Muscle of leg (tissue), 11 donors: ENCODE measurements around the gene THAP7. TPM values are rescaled to one million over a fixed set of nuclear protein-coding genes. Genes with fewer than 3 reads are reported as not detected.

Experiments
- DNase-seq: peaks from one replicate; pipeline ENCODE4 v3.0.0; 2013
- H3K27ac ChIP-seq: one replicate; pipeline ENCODE4 v1.5.1; 2013; ENCODE audit warnings: mild to moderate bottlenecking, low read length, control low read depth
- H3K27me3 ChIP-seq: one replicate; pipeline ENCODE4 v1.6.1; 2013; ENCODE audit warnings: low read length; ENCODE audit not compliant: control insufficient read depth, insufficient read depth
- H3K36me3 ChIP-seq: one replicate; pipeline ENCODE4 v1.6.1; 2013; ENCODE audit warnings: low read length; ENCODE audit not compliant: control insufficient read depth, insufficient read depth
- H3K4me1 ChIP-seq: one replicate; pipeline ENCODE4 v1.6.1; 2013; ENCODE audit warnings: low read length; ENCODE audit not compliant: control insufficient read depth, insufficient read depth
- H3K4me3 ChIP-seq: one replicate; pipeline ENCODE4 v1.5.1; 2013; ENCODE audit warnings: low read length, control low read depth
- H3K9me3 ChIP-seq: replicated peaks from 2 replicates; pipeline ENCODE4 v1.6.1; 2013; ENCODE audit warnings: low read depth, low read length; ENCODE audit not compliant: control insufficient read depth
- WGBS: methylation state at CpG from one replicate; pipeline ENCODE4 v1.1.5; 2013; ENCODE audit warnings: missing lambda C conversion rate; ENCODE audit not compliant: insufficient coverage; 5-methylcytosine and 5-hydroxymethylcytosine counted together
- polyA plus RNA-seq, 8 donors: library from polyadenylated mRNA; unstranded; fragments of 120-200 nt; gene quantifications; one replicate each; pipeline versions ENCODE4 v1.2.1 to v1.2.3, GENCODE V29; 2013; ENCODE audit warnings: inconsistent platforms in 1 of 8, low replicate concordance in 1 of 8; ENCODE audit not compliant: insufficient read length in 8 of 8, insufficient read depth in 1 of 8
- total RNA-seq: library from RNA; stranded (reverse); fragments of 120-200 nt; gene quantifications from one replicate; pipeline ENCODE4 v1.2.4, GENCODE V29; 2013

The THAP7 gene
- total and polyA plus RNA-seq, 9 donors = 18.8 to 22.1 (median 20.0) TPM

GRCh38 chr22:21025266-21025665 is 23.3 kb upstream of the THAP7 start:
- H3K36me3 ChIP-seq = peaks cover 17% of the 10 kb centered on the region
- no peaks in the 10 kb centered on the region for H3K27me3 ChIP-seq
- 54% methylated on average over 5 of the region's 8 CpGs for WGBS
- no peak overlapping the region for H3K27ac ChIP-seq
- no peaks in the 10 kb centered on the region for H3K9me3 ChIP-seq
- H3K4me3 ChIP-seq = no peak overlapping the region
- no peak for DNase-seq
- H3K4me1 ChIP-seq = peaks cover 35% of the 10 kb centered on the region

- no peaks in the 10 kb centered on the region for H3K9me3 ChIP-seq
- peaks cover 12% of the 10 kb centered on the region for H3K36me3 ChIP-seq
- no peak overlapping the region for H3K4me3 ChIP-seq
- DNase-seq = no peak
- 77% methylated on average over 11 of the region's 13 CpGs for WGBS
- no peaks in the 10 kb centered on the region for H3K27me3 ChIP-seq
- H3K27ac ChIP-seq = no peak overlapping the region
- peaks cover 24% of the 10 kb centered on the region for H3K4me1 ChIP-seq
Measured at GRCh38 chr22:21022955-21023614, 21.2 kb upstream of the THAP7 start.

GRCh38 chr22:21022507-21022906 is 20.6 kb upstream of the THAP7 start:
- WGBS = 40% methylated on average over 1 of the region's 10 CpGs

GRCh38 chr22:21020802-21021429 is 19.0 kb upstream of the THAP7 start:
- Histone ChIP-seq H3K27ac (no peak overlapping the region), H3K9me3 (no peaks in the 10 kb centered on the region), H3K4me3 (no peak overlapping the region), H3K27me3 (no peaks in the 10 kb centered on the region), H3K4me1 (peaks cover 10% of the 10 kb centered on the region), H3K36me3 (peaks cover 14% of the 10 kb centered on the region)
- WGBS = 59% methylated on average over 7 of the region's 7 CpGs
- no peak for DNase-seq

More at GRCh38 chr22:21022507-21022906, 20.6 kb upstream of the THAP7 start:
- no peak overlapping the region for H3K27ac ChIP-seq
- no peak for DNase-seq
- no peaks in the 10 kb centered on the region for H3K27me3 ChIP-seq
- H3K4me3 ChIP-seq = no peak overlapping the region
- peaks cover 18% of the 10 kb centered on the region for H3K4me1 ChIP-seq
- no peaks in the 10 kb centered on the region for H3K9me3 ChIP-seq
- H3K36me3 ChIP-seq = peaks cover 12% of the 10 kb centered on the region

GRCh38 chr22:21018314-21018713 is 16.4 kb upstream of the THAP7 start:
- no peak for DNase-seq
- Histone ChIP-seq H3K27ac (no peak overlapping the region), H3K4me1 (peaks cover 34% of the 10 kb centered on the region), H3K4me3 (no peak overlapping the region), H3K9me3 (no peaks in the 10 kb centered on the region), H3K36me3 (peaks cover 10% of the 10 kb centered on the region), H3K27me3 (no peaks in the 10 kb centered on the region)
- WGBS = 82% methylated on average over 2 of the region's 4 CpGs

GRCh38 chr22:21016644-21017420 is 14.9 kb upstream of the THAP7 start:
- Histone ChIP-seq H3K36me3 (peaks cover 7% of the 10 kb centered on the region), H3K4me1 (peaks cover 38% of the 10 kb centered on the region), H3K9me3 (no peaks in the 10 kb centered on the region), H3K27ac (no peak overlapping the region), H3K4me3 (no peak overlapping the region), H3K27me3 (no peaks in the 10 kb centered on the region)
- 87% methylated on average over 12 of the region's 13 CpGs for WGBS
- no peak for DNase-seq

GRCh38 chr22:21015466-21016006 is 13.6 kb upstream of the THAP7 start:
- H3K27ac ChIP-seq = peak overlapping the region; percentile 66
- peaks cover 7% of the 10 kb centered on the region for H3K36me3 ChIP-seq
- H3K4me3 ChIP-seq = peak overlapping the region; percentile 42
- H3K9me3 ChIP-seq = no peaks in the 10 kb centered on the region
- DNase-seq = no peak
- H3K27me3 ChIP-seq = no peaks in the 10 kb centered on the region
- 80% methylated on average over 1 of the region's 10 CpGs for WGBS
- H3K4me1 ChIP-seq = peaks cover 38% of the 10 kb centered on the region

- no peaks in the 10 kb centered on the region for H3K9me3 ChIP-seq
- peak; percentile 90 for DNase-seq
- 15% methylated on average over 8 of the region's 12 CpGs for WGBS
- peaks cover 7% of the 10 kb centered on the region for H3K36me3 ChIP-seq
- peak within 1 kb of the TSS; percentile 42 for H3K4me3 ChIP-seq
- no peaks in the 10 kb centered on the region for H3K27me3 ChIP-seq
- H3K4me1 ChIP-seq = peaks cover 38% of the 10 kb centered on the region
- H3K27ac ChIP-seq = peak within 1 kb of the TSS; percentile 66
Measured at GRCh38 chr22:21014726-21015465, 13.0 kb upstream of the THAP7 start, which contains the start of gene P2RX6. P2RX6 (plus strand) TSS chr22:21015165; CDS start chr22:21015175, 10 bp downstream.

- Histone ChIP-seq H3K36me3 (peaks cover 7% of the 10 kb centered on the region), H3K27me3 (no peaks in the 10 kb centered on the region), H3K4me3 (peak overlapping the region; percentile 37), H3K27ac (peak overlapping the region; percentile 66), H3K4me1 (peaks cover 38% of the 10 kb centered on the region), H3K9me3 (no peaks in the 10 kb centered on the region)
- WGBS = under 1% methylated on average over 38 of the region's 40 CpGs
- peak; percentile 94 for DNase-seq
Measured at GRCh38 chr22:21014202-21014725, 12.3 kb upstream of the THAP7 start.
